Right cardiac atrium (tissue), 5 donors: ENCODE data around the gene CDH11. TPM values are rescaled to one million over a fixed set of nuclear protein-coding genes. Genes with fewer than 3 reads are reported as not detected.

Experiments
- ATAC-seq, 2 donors: fragments of 200-7000 bp; cut with Tn5 transposase; one replicate each; pipeline versions ENCODE4 v1.8.0 to v1.9.1; 2020; ENCODE audit warnings: moderate library complexity in 2 of 2, mild to moderate bottlenecking in 1 of 2
- DNase-seq, 3 donors: peaks; one replicate each; pipeline ENCODE4 v3.0.0-alpha.2; 2020
- H3K27ac ChIP-seq: one replicate; pipeline ENCODE4 v1.5.1; 2013; ENCODE audit warnings: mild to moderate bottlenecking, low read length, control low read depth, moderate library complexity
- H3K27me3 ChIP-seq: one replicate; pipeline ENCODE4 v1.6.1; 2013; ENCODE audit not compliant: control insufficient read depth, insufficient read depth
- H3K4me1 ChIP-seq: one replicate; pipeline ENCODE4 v1.6.1; 2013; ENCODE audit warnings: low read length; ENCODE audit not compliant: control insufficient read depth, insufficient read depth
- H3K4me3 ChIP-seq: one replicate; pipeline ENCODE4 v1.5.1; 2013; ENCODE audit warnings: low read length, control low read depth
- H3K9me3 ChIP-seq: one replicate; pipeline ENCODE4 v1.6.1; 2013; ENCODE audit warnings: low read length; ENCODE audit not compliant: control insufficient read depth
- WGBS: extraction: QIAGEN DNeasy Blood & Tissue Kit; methylation state at CpG from one replicate; pipeline ENCODE4 v1.1.7; 2013; 5-methylcytosine and 5-hydroxymethylcytosine counted together
- intact Hi-C, 4 donors: fragments of 100-400 bp; cut with DNase I; formaldehyde crosslinking; loops; one replicate each; pipeline versions ENCODE4 v1.11.0 to v1.14.0; 2022 to 2023
- polyA plus RNA-seq: library from polyadenylated mRNA; stranded (reverse); fragments of 200-250 nt; gene quantifications from one replicate; pipeline ENCODE4 v1.2.3, GENCODE V29; 2013
- total RNA-seq, 4 donors: library from RNA; stranded (reverse); fragmentation: NEBNext Ultra II Directional; extraction: Animal tissue kit (Norgen Biotek cat#: 25700); gene quantifications; one replicate each; pipeline ENCODE4 v1.2.1, GENCODE V29; 2021
- donor health status: healthy with polysubstance abuse.
- donor health status: DM: no; HTN: yes; CAD: no.
- donor health status: DM: no; HTN: no; CAD: no.
- donor health status: DM: no; HTN: yes; CAD: no; lungs with severe emphysema.
- donor health status: DM: yes; HTN: yes; CAD: no.

Gene CDH11
- total and polyA plus RNA-seq, 5 donors: 2.2 to 36.9 (median 25.8) TPM

DNA sequence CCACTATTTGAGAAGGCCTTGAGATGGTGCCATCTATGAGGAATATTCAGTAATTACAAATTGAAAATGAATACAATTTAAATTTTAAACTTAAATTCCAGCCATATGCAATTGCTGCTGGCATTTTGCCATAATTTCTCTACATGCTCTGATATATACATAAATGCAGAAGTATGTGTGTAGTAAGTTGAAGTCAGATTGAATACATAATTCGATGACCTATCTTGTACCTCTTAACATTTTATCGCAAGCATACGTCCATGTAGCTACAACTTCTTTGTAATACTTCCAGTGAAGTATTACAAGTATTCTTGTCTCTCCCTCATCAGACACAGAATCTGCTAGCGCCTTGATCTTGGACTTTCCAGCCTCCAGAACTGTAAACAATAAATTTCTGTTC lies 26.0 kb downstream of the CDH11 start:
- intact Hi-C loops: no loop called here
- no peaks in the 10 kb centered on the region for H3K27me3 ChIP-seq
- ATAC-seq: no peak

DNA sequence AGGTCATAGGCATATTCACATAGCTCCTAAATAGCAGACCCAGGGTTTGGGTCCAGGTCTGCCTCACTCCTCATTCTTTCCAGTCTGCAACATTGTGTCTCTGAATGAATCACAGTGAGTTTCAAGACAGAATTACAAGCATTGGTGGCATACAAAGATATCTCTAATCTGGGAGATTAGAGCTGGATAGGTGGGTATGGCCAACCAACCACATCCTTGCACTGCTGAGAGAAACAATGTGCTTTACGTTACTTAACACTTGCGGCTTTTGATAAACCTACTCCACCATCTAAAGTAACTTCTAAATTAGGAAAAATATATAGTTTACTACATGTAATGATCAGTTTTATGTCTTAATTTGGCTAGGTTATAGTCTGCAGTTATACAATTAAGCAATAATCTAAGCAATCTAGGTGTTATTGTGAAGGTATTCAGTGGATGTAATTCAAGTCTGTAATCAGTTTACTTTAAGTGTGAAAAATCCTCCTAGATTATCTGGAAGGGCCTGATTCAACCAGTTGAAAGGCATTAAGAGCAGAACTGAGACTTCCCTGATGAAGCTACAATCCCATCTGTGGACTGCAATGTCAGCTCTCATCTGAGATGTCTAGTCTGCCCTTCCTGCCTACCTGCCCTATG lies 26.7 kb downstream of the CDH11 start:
- WGBS: 92% methylated on average over 2 of the region's 2 CpGs
- Histone ChIP-seq H3K4me3 (no peak overlapping the region), H3K27me3 (no peaks in the 10 kb centered on the region), H3K9me3 (no peaks in the 10 kb centered on the region), H3K4me1 (peaks cover 1% of the 10 kb centered on the region), H3K27ac (no peak overlapping the region)
- intact Hi-C loops: no loop called here
- no peak for DNase-seq
- no peak for ATAC-seq

More for the DNA sequence above, 26.0 kb downstream of the CDH11 start:
- Histone ChIP-seq H3K4me1 (peaks cover 1% of the 10 kb centered on the region), H3K4me3 (no peak overlapping the region), H3K9me3 (no peaks in the 10 kb centered on the region), H3K27ac (no peak overlapping the region)
- WGBS: 69% methylated on average over 4 of the region's 4 CpGs
- no peak for DNase-seq

GRCh38 chr16:65094009-65094408 lies 27.9 kb downstream of the CDH11 start:
- no peaks in the 10 kb centered on the region for H3K9me3 ChIP-seq
- intact Hi-C loops: no loop called here
- WGBS: 79% methylated on average over 1 of the region's 1 CpG
- no peak for DNase-seq
- no peak overlapping the region for H3K27ac ChIP-seq
- H3K27me3 ChIP-seq: no peaks in the 10 kb centered on the region
- H3K4me1 ChIP-seq: peaks cover 1% of the 10 kb centered on the region
- no peak overlapping the region for H3K4me3 ChIP-seq
- ATAC-seq: no peak

DNA sequence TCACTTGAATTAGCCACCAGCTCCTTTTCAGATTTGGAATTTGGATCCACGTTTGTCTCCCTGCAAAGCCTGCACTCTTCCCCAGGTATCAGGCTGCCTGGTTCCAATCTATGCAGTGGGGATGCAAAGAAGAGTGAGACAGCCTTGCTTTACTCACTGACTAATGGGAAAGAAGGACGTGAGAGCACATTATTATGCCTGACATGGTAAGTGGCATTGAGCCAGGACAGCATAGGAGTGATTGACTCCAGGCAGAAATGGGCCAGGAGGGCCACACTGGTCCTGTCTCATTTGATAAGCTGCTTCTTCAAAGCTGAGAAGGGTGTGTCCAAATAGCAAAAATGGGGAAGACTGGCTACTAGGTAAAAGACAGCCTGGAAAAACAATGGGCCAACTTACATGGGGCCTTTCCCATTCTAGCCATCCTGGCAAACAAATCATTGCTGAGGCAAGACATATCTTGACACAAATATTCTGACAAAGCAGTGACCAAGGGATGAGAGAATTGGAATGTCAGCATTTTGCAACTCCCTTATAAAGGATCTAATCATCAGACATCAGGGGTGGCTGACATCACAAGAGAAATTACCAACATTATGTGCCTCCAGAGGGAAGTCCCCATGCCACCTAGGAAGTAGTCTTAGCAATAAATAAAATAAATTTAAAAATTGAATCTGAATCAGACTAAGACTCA lies 38.6 kb downstream of the CDH11 start:
- no peak overlapping the region for H3K4me3 ChIP-seq
- no peak overlapping the region for H3K27ac ChIP-seq
- no peaks in the 10 kb centered on the region for H3K27me3 ChIP-seq
- no peaks in the 10 kb centered on the region for H3K4me1 ChIP-seq
- WGBS: 52% methylated on average over 2 of the region's 2 CpGs
- ATAC-seq: peak in 1 of 2 donors; percentile 32
- intact Hi-C loops: no loop called here
- H3K9me3 ChIP-seq: no peaks in the 10 kb centered on the region
- DNase-seq: no peak

DNA sequence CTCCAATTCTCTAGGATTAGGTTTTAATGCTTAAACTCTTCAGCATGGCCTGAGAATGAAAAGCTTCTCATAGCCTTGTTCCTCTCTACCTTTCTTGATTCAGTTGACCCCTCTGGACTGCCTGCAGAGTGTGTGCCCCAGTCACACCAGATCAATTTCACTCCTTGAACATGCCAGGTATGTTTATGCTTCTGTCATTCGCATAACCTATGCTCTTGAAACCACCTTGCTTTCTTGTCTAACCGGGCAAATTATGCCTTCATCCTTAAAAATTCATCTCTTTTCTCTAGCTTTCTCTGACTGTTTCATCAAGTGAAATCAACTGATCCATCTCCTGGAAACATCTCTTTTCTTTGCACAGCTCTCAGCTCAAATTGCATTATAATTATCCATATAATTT lies 42.3 kb downstream of the CDH11 start:
- no peak for ATAC-seq
- WGBS: 94% methylated on average over 2 of the region's 2 CpGs

DNA sequence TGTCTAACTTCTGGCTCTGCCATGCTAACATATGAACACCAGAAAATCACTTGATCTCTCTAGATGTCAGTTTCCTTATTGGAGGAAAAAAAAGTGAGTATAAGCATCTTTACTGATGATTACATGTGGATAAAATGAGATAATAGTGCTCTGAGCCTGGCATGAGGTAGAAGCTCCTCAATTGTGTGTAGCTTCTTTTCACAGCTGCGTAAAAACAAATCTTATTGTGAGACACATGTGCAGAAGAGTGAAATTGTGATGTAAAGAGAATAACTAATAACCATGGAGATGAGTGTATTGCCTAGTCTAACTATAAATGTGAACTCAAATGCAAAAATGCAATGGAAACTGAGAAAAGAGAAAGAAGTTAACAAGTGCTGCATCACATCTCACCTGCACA lies 44.7 kb downstream of the CDH11 start:
- Histone ChIP-seq H3K27ac (no peak overlapping the region), H3K4me3 (no peak overlapping the region), H3K4me1 (no peaks in the 10 kb centered on the region), H3K27me3 (no peaks in the 10 kb centered on the region), H3K9me3 (no peaks in the 10 kb centered on the region)
- intact Hi-C loops: no loop called here
- DNase-seq (no peak), ATAC-seq (no peak)
- 89% methylated on average over 1 of the region's 1 CpG for WGBS

More for the DNA sequence above, 42.3 kb downstream of the CDH11 start:
- Histone ChIP-seq H3K4me3 (no peak overlapping the region), H3K27me3 (no peaks in the 10 kb centered on the region), H3K4me1 (no peaks in the 10 kb centered on the region), H3K27ac (no peak overlapping the region), H3K9me3 (no peaks in the 10 kb centered on the region)
- intact Hi-C loops: no loop called here
- no peak for DNase-seq

DNA sequence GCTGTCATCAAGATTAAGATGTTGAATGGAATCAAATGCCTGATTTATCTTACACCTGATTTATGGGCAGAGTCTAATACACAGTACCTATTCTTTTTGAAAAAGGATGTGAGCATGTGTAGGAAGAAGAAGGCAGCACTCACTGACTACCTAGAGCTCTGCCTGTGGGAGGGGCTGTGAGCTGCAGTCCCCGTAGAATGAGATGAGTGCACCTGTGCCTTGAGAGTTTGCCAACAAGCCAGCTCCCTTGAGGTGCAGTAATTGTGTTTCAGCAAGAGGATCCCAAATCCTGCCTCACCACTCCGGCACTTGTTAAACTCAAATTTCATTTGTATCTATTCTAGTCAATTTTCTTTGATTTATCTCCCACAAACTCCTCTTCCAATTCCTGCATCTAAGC lies 46.0 kb downstream of the CDH11 start:
- no peak overlapping the region for H3K27ac ChIP-seq
- no peak for ATAC-seq
- no peak overlapping the region for H3K4me3 ChIP-seq
- peaks cover 7% of the 10 kb centered on the region for H3K4me1 ChIP-seq
- intact Hi-C loops: no loop called here
- no peak for DNase-seq
- no peaks in the 10 kb centered on the region for H3K9me3 ChIP-seq
- no peaks in the 10 kb centered on the region for H3K27me3 ChIP-seq
- 88% methylated on average over 2 of the region's 2 CpGs for WGBS

GRCh38 chr16:65071433-65072311 lies 50.2 kb downstream of the CDH11 start:
- H3K27me3 ChIP-seq: no peaks in the 10 kb centered on the region
- H3K27ac ChIP-seq: peak overlapping the region; percentile 74
- DNase-seq (peak; percentile 49 to 82 (median 58)), ATAC-seq (peak; percentile 77 to 85)
- peaks cover 10% of the 10 kb centered on the region for H3K4me1 ChIP-seq
- intact Hi-C loops: no loop called here
- WGBS: 53% methylated on average over 24 of the region's 24 CpGs
- no peak overlapping the region for H3K4me3 ChIP-seq
- H3K9me3 ChIP-seq: no peaks in the 10 kb centered on the region

DNA sequence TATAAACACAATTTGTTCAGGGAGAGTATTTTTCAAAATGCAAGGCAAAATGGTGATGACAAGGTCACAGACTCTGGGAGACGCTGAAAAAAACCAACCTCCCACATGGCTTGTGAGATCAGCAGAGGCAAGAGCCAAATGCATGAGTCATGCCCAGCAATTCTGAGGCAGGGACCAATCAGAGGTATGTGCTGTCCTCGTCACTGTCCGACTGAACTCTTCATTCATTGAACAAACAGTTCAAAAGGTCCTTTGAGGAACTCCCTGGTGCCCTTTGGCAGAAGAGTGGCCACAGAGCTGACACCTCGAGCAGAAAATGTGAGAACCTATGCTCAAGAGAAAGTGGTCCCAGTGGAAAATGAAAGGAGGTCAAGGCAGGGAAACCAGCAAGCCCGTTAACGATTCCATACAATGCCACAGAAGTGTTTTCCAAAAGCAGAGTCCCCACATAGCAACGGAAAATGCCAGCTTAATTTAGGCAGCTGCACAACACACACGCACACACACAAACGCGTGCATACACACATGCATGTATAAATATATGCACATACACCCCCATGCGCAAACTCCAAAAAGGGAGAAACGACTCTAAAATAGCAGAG lies 50.9 kb downstream of the CDH11 start:
- Histone ChIP-seq H3K27me3 (no peaks in the 10 kb centered on the region), H3K4me1 (peaks cover 10% of the 10 kb centered on the region), H3K9me3 (no peaks in the 10 kb centered on the region), H3K4me3 (peak overlapping the region; percentile 44), H3K27ac (peak overlapping the region; percentile 74)
- peak; percentile 94 to 97 for ATAC-seq
- 37% methylated on average over 12 of the region's 12 CpGs for WGBS
- intact Hi-C loops: no loop called here
- peak; percentile 63 to 83 (median 78) for DNase-seq

DNA sequence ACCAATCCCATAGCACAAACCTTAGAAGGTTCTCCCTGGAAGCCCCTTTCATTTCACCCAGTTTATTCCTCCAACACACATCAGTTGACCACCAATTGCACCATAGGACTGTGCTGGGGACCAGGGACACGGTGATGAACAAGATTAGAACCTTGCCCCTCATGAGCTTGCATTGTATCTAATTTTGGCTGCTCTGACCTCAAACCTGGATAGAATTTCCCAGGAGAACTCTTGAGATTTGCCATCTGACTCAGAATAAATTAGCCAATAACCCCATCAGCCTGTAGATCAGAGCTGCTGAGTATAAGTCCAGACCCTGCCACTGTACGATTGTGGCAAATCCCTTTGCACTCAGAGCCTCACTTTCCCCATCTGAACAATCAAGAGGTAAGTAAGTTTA lies 52.1 kb downstream of the CDH11 start:
- Histone ChIP-seq H3K4me3 (no peak overlapping the region), H3K27me3 (no peaks in the 10 kb centered on the region), H3K4me1 (peaks cover 10% of the 10 kb centered on the region), H3K9me3 (no peaks in the 10 kb centered on the region), H3K27ac (no peak overlapping the region)
- intact Hi-C loops: loop anchor here in 1 of 4 donors (5.0 kb wide), 1 partner anchor 103 kb away; no protein-coding TSS in a partner anchor
- ATAC-seq (no peak), DNase-seq (no peak)
- 74% methylated on average over 2 of the region's 2 CpGs for WGBS
